Measurements from ENCODE around the gene ULBP2.
"Not testable (repeated sequence)": the region's sequence is repeated elsewhere in the genome, so short reads cannot be mapped to it uniquely, and the experiment has no call there.

The ULBP2 gene

DNA sequence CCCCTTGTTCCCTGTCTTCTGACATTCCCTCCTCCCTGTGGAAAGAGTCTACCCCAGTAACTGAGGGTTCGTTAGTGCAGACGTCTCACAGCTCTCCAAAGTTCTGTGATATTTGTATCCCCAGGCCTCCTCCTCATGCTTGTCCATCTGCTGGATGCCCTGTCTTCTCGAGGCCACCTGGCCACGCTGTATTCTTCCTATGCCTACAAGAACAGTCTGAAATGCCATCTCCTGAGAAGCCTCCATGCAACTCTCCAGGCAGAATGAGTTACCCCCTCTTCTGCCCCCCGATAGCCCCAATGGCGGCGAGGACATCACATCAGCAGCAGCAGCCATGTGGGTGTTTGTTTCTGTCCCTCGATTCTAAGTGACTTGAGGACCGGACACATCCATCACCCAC is 9.3 kb downstream of the ULBP2 start:
- DNase-seq (ENCODE audit: low spot score) = no peak

DNA sequence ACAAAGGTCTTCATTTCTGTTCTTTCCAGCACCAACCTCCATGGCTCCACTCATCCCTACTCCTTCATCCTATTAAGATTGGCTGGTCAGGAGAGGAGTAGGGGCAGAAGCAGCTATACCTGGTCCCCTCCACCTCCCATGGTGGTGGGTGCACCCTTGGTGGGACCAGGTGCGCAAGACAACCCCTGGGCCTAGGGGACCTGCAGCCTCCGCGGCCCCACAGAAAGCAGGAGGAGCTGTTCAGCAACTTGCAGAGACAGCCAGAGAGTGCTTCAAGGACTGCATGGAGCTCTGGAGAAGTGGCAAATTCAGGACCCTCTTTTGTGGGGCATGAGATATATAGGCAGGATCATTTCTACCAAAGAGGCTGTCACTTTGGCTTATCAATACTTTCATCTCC is 9.8 kb downstream of the ULBP2 start:
- DNase-seq (ENCODE audit: low spot score) = no peak

DNA sequence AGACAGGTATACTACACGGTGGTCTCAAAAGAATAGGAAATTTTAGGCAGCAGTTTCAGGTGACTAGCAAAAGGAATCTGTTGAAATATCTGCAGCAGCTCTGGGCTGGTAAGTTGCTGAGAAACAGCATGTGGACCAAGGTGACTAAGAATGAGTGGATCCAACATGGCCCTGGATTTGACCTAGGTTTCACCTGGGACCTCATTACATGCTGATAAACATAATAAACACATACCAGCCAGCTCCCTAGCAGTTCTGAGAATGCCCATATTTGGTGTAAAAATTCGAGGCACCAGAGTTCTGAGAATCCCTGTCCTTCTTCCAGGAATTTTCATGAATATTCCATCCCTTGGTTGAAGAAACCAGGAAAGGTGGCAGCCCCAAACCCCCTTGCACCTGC is 11.6 kb downstream of the ULBP2 start:
- DNase-seq (ENCODE audit: low spot score) = not testable (repeated sequence)

- DNase-seq (ENCODE audit: low spot score) = not testable (repeated sequence)
Observed at GRCh38 chr6:149953934-149954327, 12.1 kb downstream of the ULBP2 start.

GRCh38 chr6:149954328-149954983 is 12.6 kb downstream of the ULBP2 start:
- not testable (repeated sequence) for DNase-seq (ENCODE audit: low spot score)

DNA sequence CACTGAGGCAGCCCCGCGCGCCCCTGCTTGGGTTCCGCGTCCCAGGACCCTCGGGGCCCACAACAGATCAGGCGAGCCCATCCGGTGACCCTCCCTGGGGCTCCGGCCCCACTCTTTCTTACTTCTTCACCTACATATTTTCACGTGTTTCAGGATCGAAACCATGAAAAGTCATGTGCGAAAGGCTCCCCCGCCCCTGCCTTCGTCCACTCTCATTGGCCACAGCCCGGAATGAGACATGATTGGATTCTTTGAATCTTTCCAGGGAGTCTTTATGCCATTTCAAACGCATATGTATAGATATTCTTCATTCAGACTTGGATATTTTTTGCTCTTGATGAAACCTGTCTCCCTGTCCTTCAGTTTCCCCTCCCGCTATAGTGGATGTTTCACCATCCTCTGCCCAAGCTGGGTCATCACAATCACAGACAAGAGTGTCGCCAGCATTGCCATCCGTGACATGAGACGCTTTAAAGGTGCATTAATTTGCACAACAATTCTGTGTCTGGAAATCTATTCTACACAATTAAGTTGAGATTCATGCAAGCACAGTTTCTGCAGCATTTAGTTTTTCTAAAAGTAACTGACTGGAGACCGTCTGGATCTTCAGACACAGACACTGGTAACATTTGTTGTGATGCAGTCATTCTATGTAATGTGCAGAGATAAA is 13.3 kb downstream of the ULBP2 start:
- not testable (repeated sequence) for DNase-seq (ENCODE audit: low spot score)

DNA sequence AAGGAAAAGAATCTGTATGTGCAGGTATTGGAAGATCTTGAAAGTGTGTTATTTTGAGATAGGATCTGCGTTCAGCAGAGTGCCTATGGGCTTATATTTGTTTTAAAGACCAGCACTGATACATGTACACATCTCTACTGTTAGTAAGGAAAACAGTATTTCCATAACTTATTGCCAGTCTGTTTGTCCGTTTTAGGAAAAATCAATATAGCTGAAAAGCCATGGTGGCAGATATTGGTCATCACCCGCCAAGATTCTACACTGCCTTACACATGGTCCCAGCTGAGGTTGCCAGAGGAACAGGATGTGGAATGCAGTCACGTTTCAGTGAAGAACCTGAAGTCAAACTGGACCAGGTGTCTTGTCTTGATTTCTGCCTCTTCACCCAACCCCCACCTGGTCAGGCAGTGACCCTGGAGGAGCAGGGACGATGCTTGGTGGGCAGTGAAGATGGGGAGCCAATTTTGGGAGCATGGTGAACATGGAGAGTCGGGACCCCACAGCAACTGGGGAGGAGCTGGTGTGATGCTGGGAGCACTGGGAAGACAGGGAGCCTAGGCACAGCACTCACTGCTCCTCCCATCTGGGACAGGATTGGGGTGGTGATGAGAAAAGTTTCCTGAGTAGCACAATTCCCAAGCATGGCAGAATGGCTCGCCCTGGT is 14.0 kb downstream of the ULBP2 start:
- not testable (repeated sequence) for DNase-seq (ENCODE audit: low spot score)

DNA sequence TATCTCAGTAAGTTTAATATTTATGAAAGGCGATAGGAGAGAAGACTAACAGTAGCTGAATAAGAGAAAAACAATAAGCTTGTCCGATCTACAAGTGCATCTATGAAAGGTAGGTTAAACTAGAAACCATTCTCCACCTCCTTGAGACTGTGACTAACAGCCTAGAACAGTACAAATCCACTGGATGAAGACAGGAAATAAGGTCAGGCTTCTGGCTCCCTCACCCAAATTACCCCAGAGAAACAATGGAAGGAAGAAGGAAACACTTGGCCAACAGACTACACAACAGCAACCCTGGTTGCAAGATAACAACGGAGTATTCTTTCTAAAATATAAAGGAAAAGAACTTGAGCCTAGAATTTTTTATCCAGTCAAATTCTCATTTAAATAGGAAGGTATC is 16.3 kb downstream of the ULBP2 start:
- not testable (repeated sequence) for DNase-seq (ENCODE audit: low spot score)

DNA sequence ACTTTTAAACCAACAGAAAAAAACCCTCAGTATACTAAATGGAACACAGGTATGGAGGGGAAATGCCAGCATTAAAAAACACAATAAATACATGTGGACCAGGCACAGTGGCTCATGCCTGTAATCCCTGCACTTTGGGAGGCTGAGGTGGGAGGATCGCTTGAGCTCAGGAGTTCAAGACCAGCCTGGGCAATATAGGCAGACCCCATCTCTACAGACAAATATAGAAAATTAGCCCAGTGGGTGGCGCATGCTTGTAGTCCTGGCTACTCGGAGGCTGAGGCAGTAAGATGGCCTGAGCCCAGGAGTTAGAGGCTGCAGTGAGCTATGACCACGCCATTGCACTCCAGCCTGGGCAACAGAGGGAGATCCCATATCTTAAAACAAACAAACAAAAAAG is 18.0 kb downstream of the ULBP2 start:
- DNase-seq (ENCODE audit: low spot score) = not testable (repeated sequence)

GRCh38 chr6:149960488-149960887 is 18.7 kb downstream of the ULBP2 start:
- no peak for DNase-seq (ENCODE audit: low spot score)

DNA sequence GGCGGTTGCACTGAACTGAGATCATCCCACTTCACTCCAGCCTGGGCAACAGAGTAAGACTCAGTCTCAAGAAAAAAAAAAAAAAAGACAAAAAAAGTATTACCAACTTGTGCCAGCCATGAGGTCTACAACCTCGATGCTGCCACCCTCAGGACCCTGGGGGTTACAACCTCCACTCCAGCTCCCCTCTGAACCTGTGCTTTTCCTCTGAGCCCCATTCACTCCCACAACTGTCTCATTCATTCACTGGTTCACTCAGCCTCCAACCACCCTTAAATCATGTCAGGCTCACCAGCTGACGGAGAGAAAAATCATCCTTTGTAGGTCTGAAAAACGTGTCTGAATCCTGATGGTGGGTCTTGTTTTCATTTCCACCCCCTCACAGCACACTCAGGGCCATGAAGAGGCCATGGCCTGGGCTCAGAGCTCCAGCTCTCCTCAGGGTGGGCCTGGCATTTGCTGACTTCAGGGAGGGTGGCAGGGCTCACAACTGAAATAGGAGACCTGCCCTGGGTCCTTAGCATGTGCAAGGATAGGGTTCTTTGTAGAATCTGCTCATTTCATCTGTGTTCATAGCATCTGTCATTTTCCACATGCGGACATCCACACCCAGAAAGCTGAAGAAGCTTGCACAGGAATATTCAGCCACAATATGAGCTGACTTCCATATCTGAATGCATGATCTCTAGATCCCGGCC is 20.1 kb downstream of the ULBP2 start:
- peak; percentile 80 for DNase-seq (ENCODE audit: low spot score)

DNA sequence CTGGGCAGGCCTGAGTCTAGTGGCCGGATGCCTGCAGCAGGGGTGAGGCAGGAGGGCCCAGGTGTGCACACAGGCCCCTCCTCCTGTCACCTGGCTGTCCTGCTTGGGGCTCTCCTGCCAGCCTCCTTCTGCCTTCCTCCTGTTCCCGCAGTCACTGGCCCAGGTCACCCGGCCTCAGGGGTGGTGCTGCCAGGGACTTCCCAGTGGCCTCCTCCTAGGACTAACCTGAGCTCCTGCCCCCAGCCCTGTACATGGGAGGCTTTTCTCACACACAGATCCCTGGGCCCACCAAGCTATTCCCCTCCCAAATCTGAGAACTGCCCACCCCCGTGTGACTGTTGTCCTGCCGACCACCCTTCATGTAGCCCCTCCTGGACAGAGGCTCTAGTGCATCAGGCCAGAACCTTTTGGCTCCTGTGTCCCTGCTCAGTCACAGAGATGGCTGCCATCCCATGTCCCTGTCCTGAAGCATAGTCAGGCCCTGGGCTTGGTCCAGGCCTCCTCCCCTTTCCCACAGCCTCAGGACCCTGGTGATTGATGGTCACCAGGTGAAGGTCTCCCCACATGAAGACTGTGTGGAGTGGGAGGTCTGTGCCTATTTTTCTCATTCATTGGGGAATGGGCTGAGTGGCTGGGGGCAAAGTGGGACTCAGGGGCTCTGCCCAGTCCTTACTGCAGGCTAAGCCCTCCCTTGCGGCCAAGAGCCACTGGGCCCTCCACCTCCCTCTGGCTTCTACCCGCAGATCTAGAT is 20.8 kb downstream of the ULBP2 start:
- no peak for DNase-seq (ENCODE audit: low spot score)

- peak; percentile 61 for DNase-seq (ENCODE audit: low spot score)
Observed at GRCh38 chr6:149963212-149963461, 21.3 kb downstream of the ULBP2 start.

- DNase-seq (ENCODE audit: low spot score) = peak; percentile 66
Observed at GRCh38 chr6:149963462-149964307, 21.9 kb downstream of the ULBP2 start, which contains the start of gene ULBP1. ULBP1 (plus strand) TSS chr6:149963943; CDS start chr6:149964050, 107 bp downstream.

DNA sequence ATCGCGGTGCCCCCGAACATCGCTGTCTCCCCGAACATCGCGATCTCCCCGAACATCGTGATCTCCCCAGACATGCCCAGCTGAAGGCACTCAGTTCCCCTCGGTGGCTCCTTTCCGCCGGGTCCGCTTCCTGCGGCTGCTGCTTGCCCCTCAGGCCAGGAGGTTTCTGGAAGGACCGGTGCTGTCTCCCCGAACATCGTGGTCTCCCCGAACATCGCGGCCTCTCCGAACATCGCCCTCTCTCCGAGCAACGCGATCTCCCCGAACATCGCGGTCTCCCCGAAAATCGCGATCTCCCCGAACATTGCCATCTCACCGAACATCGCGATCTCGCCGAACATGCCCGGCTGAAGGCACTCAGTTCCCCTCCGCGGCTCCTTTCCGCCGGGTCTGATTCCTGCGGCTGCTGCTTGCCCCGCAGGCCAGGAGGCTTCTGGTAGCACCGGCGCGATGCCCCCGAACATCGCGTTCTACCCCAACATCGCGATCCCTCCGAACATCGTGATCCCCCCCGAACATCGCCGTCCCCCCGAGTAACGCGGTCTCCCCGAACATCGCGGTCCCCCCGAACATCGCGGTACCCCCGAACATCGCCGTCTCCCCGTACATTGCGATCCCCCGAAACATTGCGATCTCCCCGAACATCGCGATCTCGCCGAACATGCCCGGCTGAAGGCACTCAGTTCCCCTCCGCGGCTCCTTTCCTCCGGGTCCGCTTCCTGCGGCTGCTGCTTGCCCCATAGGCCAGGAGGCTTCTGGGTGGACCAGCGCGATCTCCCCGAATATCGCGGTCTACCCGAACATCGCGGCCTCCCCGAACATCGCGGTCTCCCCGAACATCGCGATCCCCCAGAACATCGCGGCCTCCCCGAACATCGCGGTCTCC is 22.7 kb downstream of the ULBP2 start:
- DNase-seq (ENCODE audit: low spot score) = no peak

DNA sequence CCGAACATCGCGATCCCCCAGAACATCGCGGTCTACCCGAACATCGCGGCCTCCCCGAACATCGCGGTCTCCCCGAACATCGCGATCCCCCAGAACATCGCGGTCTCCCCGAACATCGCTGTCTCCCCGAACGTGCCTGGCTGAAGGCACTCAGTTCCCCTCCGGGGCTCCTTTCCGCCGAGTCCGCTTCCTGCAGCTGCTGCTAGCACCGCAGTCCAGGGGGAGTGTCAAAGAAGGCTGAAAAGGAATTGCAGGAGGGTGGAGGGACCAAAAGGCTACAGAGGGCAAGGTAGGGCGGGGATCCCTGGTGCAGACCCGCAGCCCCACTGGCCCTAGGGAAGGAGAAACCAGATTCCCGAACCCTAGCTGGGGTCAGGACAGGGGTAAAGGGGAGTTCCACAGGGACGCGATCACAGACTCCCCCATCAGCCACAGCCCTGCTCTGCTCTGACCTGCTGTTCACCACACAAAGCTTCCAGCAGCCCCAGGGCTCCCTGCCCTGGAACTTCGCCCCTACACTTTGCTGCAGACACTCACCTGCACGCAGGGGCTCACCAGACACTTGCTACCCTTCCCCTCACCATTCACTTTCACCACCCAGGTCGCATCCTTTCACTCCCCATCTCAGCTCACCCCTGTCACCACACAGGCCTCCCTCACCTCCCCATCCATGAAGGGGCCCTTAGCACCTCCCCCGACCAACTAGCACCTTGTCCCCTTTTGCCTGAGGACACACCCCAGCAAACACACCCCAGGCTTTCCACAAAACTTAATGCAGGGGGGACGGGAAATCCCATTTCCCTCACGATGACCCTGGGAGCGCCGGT is 23.6 kb downstream of the ULBP2 start:
- DNase-seq (ENCODE audit: low spot score) = no peak

- not testable (repeated sequence) for DNase-seq (ENCODE audit: low spot score)
Observed at GRCh38 chr6:149966319-149966718, 24.5 kb downstream of the ULBP2 start.

DNA sequence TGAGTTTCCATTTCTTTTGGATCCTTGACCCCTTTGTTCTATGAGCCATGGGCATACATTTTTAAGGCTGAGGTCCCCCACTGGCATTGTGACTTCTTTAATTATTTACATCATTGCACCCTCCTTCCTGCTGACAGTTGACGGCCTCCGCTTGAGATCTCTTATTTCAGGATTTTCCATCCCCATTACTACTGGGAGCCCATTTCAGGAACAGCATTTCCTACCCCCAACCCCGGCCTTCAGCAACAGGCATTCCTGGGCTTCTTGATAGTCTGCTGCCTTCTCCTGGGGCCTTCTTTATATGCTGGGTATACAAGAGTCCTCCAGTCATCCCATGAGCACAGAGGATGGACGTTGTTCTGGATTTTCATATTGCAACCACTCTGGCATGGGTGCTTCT is 25.8 kb downstream of the ULBP2 start:
- no peak for DNase-seq (ENCODE audit: low spot score)

- not testable (repeated sequence) for DNase-seq (ENCODE audit: low spot score)
Observed at GRCh38 chr6:149967999-149968398, 26.2 kb downstream of the ULBP2 start.

Data from NAMALWA (cell line).